Measurements from ENCODE around the gene KDELR3. TPM values are rescaled to one million over a fixed set of nuclear protein-coding genes. Genes with fewer than 3 reads are reported as not detected.

KDELR3 gene
- total RNA-seq, 1 donor from 2014 or later: 28.9 TPM

DNA sequence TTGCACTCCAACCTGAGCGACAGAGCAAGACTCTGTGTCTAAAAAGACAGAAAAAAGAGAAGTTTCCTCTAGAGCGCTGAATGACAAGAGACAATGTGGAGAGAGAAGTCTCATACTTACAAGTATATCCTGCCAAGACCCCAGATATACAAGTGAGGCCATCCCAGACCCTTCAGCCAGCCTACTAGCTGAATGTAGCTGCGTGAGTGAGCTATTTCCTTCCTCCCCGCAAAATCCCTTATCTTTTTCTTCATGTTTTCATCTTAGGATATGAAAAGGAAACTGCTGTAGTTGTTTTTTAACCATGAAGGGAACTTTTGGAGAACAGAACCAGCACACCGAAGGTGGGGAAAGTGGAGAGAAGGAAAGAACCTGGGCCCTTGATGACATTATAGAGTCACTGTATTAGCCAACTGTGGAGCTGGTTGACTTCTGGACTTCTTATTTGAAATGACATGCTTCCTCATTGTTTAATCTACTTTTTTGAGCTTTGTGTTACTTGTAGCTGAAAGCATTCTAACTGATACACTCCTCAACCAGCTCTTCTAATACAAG lies 42.6 kb downstream of the KDELR3 start:
- DNase-seq (ENCODE audit: low read depth): no peak

DNA sequence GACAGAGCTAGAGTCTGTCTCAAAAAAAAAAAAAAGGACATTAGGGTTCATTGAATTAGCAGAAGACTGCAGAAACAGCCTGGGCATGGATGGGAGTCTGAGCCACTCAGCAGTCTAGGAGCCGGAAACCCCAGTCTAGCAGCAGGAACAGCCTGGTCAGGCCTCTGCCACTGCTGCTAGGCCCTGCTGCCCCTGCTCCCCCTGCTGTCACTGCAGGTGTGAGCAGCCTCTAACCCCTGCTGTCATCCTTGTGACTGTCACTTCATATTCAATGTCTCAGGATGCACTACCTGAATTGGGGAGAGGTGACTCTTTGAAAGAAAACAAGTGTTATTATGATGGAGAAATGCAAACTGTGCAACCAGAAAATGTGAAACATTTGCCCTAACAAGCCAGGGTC lies 45.2 kb downstream of the KDELR3 start:
- DNase-seq (ENCODE audit: low read depth): no peak

GRCh38 chr22:38518620-38519019 lies 50.7 kb downstream of the KDELR3 start:
- no peak for DNase-seq (ENCODE audit: low read depth)

GRCh38 chr22:38519453-38520250 lies 51.8 kb downstream of the KDELR3 start:
- no peak for DNase-seq (ENCODE audit: low read depth)

GRCh38 chr22:38523029-38523428 lies 55.1 kb downstream of the KDELR3 start:
- DNase-seq (ENCODE audit: low read depth): no peak

- DNase-seq (ENCODE audit: low read depth): no peak
Observed at GRCh38 chr22:38523479-38523878, 55.6 kb downstream of the KDELR3 start.

DNA sequence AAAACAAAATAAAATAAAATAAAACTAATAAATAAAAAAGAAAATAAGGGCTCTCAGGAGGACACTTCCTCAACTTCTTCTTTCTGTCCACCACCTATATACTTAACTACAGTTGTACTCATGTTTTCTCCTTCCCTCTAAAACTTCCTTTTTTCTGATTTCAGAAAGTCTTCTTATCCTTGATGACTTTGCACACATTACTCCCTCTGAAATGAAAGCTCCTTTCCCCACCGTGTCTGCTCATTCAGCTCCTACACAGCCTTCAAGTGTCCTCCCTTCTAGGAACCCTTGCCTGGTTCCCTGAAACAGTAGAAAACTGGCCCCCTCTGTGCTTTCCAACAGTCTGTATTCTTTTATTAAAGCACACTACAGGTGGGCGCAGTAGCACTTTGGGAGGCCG lies 56.5 kb downstream of the KDELR3 start:
- no peak for DNase-seq (ENCODE audit: low read depth)

- no peak for DNase-seq (ENCODE audit: low read depth)
Observed at GRCh38 chr22:38531251-38531938, 63.5 kb downstream of the KDELR3 start.

Other genes with a start within 250 kb of the KDELR3 start
- gene TMEM184B, start 195.1 kb upstream of the KDELR3 start, total RNA-seq: 53.4 and 78.0 TPM in 2 replicates
- 98.5 and 111 TPM in 2 replicates for gene CSNK1E, start 150.7 kb upstream of the KDELR3 start, total RNA-seq
- 0.05 TPM in 1 of 2 replicates, not detected in the other for gene KCNJ4, start 12.9 kb upstream of the KDELR3 start, total RNA-seq
- 393 and 559 TPM in 2 replicates for gene DDX17, start 38.2 kb downstream of the KDELR3 start, total RNA-seq
- gene DMC1, start 102.1 kb downstream of the KDELR3 start, total RNA-seq: 0.52 and 1.2 TPM in 2 replicates
- 1.6 and 5.6 TPM in 2 replicates for gene FAM227A, start 188.3 kb downstream of the KDELR3 start, total RNA-seq
- 15.5 and 20.3 TPM in 2 replicates for gene CBY1, start 188.5 kb downstream of the KDELR3 start, total RNA-seq
- gene TOMM22, start 213.9 kb downstream of the KDELR3 start, total RNA-seq: 54.7 and 56.4 TPM in 2 replicates
- 59.2 and 59.4 TPM in 2 replicates for gene JOSD1, start 232.8 kb downstream of the KDELR3 start, total RNA-seq
- gene GTPBP1, start 237.8 kb downstream of the KDELR3 start, total RNA-seq: 31.4 and 36.9 TPM in 2 replicates

Measured in myocyte (in vitro differentiated cells).